Stimulated activated CD8-positive, alpha-beta memory T cell treated with anti-CD3 and anti-CD28 coated beads, Interleukin-2, amount 100 ng/mL, for 1 hour (primary cell): ENCODE data around the gene DHRS2.

Experiments
- DNase-seq, 2 donors: peaks; one replicate each; pipeline ENCODE4 v3.0.0-alpha.2; 2020; ENCODE audit warnings: low read depth in 2 of 2

Gene DHRS2

GRCh38 chr14:23612802-23613201, 23.4 kb upstream of the DHRS2 start:
- no peak for DNase-seq

- DNase-seq: no peak
Measured at GRCh38 chr14:23613242-23614070, 22.7 kb upstream of the DHRS2 start.

DNA sequence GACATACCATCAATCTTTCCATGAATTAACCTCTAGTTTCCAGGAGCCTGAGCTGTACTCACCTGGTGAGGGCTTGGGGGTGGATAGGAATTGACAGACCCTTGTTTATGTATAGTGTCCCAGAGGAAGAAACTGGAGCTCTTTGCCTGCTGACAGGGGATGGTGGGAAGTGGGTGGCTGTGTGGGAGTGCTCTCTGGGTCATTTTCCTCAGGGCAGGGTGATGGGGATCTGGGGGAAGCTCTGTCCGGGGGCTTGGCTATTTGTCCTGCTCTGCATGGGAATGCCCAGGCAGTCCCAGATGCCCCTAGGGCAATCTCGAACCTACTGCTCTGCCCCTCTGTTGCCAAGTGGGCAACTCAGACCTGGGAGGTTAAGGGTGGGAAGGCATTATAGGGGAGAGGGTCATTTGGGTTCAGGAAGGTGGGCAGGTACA, 21.8 kb upstream of the DHRS2 start:
- no peak for DNase-seq

DNA sequence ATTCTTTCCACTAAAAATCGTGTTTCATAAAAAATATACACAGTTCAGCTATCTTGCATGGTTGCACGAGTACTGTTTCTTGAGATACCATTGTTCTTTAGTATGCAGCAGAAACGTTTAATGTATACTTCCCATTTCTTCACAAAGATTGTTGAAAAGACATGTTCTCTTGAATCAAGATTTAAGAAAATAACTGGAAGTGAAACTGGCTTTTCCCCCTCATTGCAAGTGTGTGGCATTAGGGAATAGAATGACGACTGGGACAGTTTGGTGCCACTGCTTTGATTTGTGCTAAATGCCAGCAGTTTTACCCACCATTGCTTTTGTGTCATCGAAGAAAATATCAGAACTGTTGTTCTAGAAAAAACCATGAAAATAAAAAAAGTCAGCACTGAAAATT, 20.3 kb upstream of the DHRS2 start:
- no peak for DNase-seq

DNA sequence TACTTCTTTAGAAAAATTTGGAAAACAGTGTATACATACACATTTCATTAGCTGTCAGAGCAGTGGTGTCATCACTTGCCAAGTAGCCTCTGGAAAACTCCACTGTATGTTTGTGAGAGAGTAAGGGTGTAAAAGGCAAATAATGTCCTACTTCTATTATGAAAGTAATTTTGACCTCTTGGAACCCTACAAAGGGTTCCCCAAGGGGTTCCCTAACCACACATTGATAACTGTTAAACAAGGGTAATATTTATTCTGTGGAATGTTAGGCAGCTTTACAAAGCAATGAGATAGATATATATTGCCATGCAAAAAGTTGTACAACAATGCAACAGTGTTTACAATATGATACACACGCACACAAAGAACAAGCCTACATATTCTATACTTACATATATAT, 18.6 kb upstream of the DHRS2 start:
- DNase-seq: no peak

DNA sequence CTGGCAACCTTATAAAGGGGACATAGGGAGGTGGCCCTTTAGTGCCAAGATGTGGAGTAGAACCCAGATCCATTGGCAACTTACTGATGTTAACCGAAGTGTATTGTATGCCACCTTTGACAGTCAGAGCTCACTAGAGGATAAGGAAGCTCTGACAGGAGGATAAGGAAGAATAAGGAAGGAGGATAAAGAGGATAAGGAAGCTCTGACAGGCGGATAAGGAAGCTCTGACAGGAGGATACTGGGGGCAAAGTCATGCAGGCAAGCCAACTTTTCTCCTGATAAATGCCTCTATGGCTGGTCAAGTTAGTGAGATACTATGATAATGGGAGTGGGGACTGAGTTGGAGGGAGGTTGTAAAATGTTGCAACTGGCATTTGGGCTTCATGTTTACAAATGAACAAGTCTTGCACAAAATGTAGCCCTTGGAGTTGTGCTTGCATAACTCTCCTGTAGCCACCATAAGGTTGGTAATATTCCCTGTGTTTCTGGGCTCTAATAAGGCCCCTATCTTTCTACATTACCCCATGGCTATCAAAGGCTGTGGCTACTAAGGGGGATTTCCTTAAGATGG, 17.7 kb upstream of the DHRS2 start:
- no peak for DNase-seq

- no peak for DNase-seq
Measured at GRCh38 chr14:23620177-23620702, 15.9 kb upstream of the DHRS2 start.

- no peak for DNase-seq
Measured at GRCh38 chr14:23621204-23621931, 14.8 kb upstream of the DHRS2 start.

- no peak for DNase-seq
Measured at GRCh38 chr14:23621932-23622730, 14.0 kb upstream of the DHRS2 start.

DNA sequence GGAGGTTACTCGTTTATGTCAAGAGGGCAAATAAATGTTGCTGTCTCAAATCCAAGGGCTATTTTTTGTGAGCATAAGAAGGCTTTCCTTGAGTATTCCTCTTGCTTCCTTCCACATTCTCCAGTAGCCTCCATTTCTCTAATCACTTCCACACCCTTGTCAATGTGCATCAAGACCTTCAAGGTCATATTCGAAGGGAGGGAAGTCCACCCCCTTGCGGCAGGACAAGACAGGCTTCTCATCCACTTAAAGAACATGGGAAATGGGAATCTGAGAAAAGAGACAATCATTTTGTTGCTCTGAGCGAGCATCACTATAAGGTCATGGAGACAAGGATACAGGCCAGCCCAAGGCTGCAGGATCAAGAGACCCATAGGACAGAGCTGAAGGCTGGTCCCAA, 13.2 kb upstream of the DHRS2 start:
- DNase-seq: no peak

DNA sequence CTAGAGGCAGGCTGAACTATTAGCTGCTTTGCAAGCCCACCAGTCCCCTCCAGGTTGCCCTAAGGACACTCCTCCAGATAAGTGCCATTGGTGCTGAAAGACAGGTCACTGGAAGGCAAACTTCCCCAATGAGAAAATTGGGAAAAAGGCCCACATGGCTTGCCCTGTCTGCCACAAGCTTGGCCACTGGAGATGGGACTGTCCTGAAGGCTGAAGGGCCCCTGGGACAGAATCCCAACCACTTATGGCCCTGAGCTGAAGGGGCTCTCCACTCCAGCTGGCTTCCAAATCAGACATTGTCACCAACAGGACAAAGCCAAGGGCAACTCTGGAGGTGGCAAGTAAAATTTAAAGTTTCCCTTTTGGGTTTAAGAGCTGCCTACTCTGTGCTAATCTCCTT, 12.2 kb upstream of the DHRS2 start:
- no peak for DNase-seq

DNA sequence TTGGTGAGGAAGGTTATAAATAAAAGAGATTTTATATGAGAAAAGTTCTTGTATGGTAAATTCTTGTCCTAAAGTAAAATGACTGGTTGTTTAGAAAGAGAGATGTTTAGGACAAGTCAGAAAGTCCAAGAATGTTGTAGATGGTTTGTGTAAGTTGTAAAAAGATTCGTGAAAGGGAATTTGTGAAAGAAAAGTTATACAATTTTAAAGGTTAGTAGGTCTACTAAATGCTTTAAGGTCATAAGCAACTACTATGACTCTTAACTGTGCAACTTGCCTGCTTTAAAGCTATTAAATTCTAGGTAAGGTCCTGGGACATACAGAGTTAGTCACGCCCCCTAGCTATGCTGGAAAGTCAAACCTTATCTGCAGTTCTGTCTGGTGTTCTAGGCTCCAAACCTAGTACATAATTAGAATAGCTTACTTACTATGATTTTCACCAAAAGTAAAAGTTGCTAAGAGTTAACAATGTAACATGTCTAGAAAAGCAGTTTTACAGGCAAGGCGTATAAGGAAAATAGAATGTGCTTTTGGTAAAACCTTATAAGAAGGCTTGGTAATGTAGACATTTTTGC, 11.2 kb upstream of the DHRS2 start:
- DNase-seq: no peak

DNA sequence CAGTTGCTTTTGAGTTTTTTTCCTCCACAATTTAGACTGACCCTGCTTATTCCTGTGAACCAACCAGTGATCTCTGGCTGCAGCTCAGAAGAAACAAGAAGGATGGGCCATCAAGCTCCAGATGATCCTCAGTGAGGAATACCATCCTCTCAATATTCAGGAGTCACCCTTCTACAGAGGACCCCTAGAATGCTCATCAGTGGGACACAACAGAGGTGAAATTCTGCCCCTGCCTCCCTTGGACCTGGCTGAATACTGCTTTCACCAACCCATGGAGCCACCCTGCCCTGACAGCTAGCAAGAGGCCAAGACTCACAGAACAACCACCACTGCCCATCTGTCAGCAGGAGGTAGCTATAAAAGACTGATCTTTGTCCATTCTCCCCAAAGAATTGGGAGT, 9.2 kb upstream of the DHRS2 start:
- no peak for DNase-seq

DNA sequence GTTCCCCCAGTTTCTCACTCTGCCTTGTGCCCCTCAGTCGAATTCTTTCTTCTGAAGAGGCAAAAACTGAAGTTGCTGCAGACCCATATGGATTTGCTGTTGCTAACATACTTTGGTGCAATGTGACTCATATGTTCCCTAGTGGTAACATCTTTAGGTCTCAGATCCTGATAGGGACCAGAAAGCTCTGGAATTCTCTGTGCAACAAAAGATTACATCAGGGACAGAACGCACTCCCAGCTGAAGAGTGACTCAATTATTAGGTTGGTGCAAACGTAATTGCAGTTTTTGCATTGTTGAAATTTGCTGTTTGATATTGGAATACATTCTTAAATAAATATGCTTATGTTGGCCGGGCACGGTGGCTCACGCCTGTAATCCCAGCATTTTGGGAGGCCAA, 8.2 kb upstream of the DHRS2 start:
- DNase-seq: no peak

GRCh38 chr14:23629204-23629603, 7.0 kb upstream of the DHRS2 start:
- DNase-seq: no peak

DNA sequence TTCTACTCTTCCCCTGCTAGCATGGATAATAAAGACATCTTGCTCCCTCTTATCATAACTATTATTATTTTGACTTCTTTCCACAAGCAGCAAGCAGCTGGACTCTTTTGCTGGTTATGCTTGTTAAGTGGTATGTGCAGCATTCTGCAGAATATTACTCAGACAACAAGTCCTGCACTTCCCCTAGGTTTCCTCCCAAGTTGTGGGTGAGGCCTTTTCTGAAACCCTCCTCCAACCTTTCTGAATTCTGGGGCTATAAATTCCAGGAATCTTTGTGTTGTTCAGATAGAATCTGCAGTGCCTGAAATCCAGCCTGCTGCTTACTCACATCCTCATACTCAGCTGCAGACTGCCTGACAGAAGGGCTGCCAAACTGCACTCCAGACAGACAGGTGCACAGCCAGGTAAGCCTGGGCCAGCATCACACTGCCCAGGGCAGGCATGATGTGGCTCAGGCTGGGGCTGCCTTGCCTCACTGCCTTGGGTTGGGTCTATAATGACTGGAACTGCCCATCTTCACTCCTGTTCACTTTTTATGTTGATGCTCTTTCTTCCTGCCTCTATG, 6.2 kb upstream of the DHRS2 start:
- no peak for DNase-seq

DNA sequence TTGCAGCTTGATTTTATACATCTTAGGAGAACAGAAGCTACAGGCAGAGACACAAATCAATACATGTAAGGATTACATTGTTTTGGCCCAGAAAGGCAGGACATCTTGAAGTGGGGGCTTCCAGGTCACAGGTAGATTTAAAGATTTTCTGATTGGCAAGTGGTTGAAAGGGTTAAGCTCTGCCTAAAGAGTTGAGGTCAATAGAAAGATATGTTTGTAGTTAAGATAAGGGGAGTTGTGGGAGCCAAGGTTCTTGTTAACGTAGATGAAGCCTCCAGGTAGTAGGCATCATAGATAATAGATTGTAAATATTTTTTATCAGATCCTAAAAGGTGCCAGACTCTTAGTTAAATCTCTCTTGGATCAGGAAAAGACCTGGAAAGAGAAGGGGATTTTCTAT, 5.5 kb upstream of the DHRS2 start:
- no peak for DNase-seq

DNA sequence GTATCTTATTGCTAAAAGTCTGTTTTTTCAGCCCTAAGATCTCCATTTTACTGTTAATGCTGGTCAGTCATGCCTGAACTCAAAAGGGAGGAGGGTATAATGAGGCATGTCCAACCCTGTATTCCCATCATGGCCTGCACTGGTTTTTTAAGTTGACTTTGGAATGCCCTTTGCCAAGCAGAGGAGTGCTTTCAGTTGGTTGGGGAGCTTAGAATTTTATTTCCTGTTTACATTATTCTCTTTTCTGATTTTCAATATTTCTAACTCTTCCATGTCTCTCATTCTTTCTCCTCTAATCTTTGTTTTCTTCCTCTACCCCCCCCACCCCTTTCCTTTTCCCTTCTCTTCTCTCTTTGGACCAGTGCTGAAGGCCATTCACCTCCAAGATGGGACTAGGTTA, 4.9 kb upstream of the DHRS2 start:
- DNase-seq: no peak

GRCh38 chr14:23631702-23632460, 4.3 kb upstream of the DHRS2 start:
- DNase-seq: peak; percentile 44 to 58

GRCh38 chr14:23632461-23633159, 3.6 kb upstream of the DHRS2 start:
- no peak for DNase-seq
